GM18858 (cell line): ENCODE data around the gene SLC25A24.
"Not testable (repeated sequence)": the region's sequence is repeated elsewhere in the genome, so short reads cannot be mapped to it uniquely, and the experiment has no call there.

Experiments
- ATAC-seq: cut with Tn5 transposase; IDR thresholded peaks from one replicate; pipeline ENCODE4 v1.9.1; 2021; ENCODE audit not compliant: unreplicated experiment

SLC25A24 gene

DNA sequence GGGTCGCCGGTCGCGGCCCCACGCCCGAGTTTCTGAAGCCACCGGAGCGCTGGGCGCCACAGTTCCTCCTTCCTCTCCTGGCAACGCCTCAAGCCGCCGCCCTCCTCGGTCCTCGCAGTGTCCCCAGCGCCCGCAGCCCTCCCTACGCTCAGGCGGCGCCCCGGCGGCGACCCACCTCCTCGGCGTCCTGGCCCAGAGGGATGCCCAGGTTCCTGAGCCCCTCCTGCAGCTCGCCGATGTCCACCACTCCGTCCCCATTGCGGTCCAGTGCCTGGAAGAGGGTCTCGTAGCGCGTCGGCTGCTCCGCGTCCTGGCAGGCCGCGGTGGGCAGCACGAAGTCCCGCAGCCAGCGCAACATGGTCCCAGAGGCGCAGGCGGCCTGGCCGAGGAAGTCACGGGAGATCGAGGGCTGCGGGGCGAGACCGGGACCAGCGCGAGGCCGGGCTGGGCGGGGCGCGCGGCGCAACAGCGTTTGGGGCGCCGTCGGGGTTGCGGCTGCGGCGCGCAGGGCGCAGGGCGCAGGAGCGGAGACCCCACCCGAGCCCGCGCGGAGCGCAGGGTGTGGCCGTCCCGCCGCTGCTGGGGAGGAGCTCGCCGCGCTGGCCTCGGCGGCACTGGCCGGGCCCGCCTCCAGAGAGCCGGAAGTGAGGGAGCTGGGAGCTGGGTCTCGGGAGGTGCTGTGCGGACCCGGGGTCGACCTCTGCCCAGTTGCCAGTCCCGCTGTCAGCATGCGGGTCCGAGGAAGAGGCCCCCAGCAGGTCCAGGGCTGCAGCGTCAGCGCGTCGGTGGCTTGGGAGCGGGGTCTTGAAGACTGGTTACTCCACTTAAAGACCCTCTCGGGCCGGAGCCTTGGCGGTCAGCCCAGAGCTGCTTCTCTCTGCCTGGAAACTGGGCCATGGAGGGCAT lies at the start of gene SLC25A24:
TSS of gene SLC25A24 (minus strand) at position 563 of the 906 bp plus-strand sequence. CDS start at position 358, 205 bp downstream.
- ATAC-seq = peak; percentile 54

DNA sequence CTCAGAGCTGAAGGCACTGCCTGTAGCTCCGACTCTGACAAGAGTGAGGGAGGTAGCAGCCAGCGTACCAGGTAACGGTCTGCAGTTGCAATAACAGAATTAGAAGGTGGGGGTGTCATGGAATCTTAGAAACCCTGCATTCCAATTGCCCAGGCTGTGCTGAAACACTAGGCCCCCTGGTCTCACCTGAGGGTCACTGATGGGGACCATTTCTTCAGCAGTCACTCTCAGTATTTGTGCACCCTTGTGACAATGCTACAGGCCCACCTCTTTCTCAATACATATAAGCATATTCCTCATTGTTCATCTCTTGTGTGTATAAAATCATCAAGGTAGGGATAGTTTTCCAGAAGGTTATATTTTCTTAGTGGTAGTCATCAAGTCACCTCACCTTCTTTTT lies 43.8 kb upstream of the SLC25A24 start, which contains the start of gene NBPF4:
TSS of gene NBPF4 (minus strand) at position 101 of the 400 bp plus-strand sequence. CDS start 315 bp downstream, outside the sequence.
- not testable (repeated sequence) for ATAC-seq

DNA sequence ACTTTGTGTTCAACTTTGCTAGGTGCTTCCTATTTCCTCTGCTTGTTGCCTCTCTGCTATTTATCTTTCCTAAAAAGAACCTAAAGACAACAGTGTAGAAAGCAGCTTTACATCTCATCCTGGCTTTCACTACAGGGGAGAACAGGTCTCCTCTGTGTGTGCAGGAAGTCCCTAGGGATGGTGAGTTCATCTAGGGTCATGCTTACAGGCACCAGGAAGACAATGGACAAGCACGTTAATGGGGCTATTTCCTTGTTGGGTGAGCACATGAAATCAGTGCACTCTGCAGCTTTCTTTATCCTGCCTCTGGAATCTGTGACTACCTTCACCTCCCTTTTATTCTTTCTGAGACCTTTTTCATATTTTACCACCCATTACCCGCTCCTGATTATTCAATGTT lies 39.3 kb upstream of the SLC25A24 start:
- not testable (repeated sequence) for ATAC-seq

DNA sequence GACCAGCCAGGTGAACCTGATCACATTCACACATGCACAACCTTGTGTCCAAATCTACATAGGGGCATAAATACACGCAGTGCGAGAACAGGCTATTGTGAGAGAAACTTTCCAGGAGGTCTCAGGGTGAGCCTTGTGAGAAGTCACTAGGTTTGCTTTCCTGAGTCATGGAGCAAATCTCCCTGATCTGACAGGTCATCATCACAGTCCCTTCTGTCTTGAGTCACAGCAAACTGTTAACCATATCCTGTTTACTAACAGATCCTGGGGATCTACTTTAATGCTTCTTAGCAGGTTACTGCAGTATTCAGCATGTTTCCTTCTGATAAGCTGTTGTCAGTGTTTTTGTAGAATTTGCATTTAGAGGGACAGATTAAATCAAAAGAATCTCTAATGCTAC lies 35.2 kb upstream of the SLC25A24 start:
- not testable (repeated sequence) for ATAC-seq

DNA sequence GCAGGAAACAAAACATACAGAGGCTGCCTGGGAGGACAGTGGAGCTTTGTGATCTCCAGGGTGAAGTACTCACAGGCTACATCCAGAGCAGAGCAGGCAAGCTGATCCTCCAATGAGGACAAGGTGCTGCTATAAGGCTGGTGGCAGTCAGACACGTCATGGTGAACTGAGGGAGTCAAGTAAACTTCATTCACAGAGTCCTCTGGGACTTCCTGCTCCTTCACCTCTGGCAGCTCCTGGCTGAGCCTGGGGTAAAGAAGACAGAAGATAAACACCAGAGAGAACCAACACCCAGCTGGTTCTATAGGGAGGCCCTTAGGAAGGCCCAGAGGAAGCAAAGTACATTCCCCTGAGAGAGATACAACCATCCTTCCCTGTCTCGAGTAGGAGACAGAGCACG lies 32.0 kb upstream of the SLC25A24 start:
- not testable (repeated sequence) for ATAC-seq

DNA sequence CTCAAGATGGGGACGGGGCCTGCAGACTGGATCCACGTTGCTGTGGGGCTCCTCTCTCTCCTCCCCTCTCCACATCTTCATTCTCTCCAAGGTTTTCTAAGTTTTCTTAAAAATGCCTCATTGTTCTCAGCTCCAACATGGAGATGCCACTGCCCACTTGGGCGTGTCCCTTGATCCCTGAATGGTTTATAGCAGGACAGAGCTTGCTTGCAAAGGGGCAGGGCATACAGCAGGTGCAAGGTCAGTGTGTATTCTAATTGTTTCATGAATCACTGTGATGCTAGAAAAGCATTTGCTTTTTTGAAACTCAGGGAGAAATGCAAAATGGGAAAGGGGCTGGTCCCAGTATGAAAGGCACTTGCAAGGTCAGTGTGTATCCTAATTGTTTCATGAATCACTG lies 29.8 kb upstream of the SLC25A24 start:
- not testable (repeated sequence) for ATAC-seq

DNA sequence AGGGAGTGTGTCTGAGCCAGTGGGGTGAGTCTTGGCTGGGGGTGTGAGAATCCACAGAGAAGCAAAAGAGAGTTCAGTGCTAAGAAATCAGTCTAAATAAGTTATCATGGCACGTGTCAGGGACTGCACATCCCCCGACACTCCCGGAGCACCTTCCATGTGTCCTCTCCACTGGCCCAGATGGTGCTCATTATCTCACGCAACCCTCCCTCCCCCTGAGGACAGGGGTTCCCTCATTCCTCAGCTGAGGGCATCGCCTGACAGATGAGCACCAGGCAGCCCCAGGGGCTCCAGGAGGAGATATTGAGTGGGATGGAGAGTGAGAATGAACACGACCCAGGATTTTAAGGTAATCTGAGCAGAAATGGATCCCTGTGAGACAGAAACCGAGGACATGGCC lies 27.6 kb upstream of the SLC25A24 start:
- not testable (repeated sequence) for ATAC-seq

DNA sequence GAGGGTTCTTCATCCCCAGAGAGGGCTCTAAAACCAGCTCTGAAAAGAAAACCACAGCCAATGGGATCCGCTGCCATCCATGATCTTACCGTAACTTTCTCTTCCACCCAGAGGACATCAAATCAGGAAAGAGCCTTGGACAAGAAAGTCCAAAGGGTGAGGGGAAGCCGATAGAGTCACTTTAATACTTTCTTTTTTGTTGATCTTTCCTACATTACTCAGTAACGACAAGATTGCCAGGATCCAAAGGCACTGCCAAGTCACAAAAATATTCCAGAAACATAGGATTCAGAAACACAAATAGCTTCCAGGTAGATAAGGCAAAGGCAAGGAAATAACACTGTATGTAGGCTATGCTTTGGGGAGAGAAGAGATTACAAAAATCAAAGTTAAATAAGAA lies 26.7 kb upstream of the SLC25A24 start:
- not testable (repeated sequence) for ATAC-seq

DNA sequence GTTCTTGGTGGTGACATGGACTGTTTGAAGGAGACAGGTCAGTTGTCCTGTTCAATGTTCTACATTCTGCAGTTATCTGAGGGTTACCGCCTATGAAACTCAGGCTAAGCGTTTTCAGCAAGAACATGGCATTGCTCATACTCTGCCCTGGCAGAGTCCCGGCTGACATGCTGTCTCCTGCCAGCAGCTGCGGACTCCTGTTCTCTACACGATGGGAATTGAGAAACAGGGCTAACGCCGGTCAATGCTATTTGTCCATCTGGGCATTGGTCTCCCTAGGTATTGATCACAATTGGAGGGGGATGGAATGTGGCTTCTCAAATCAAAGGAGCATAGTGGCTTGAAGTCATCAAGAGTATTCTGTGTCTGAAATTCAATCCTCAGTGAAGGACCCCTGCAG lies 23.1 kb upstream of the SLC25A24 start:
- ATAC-seq = not testable (repeated sequence)

DNA sequence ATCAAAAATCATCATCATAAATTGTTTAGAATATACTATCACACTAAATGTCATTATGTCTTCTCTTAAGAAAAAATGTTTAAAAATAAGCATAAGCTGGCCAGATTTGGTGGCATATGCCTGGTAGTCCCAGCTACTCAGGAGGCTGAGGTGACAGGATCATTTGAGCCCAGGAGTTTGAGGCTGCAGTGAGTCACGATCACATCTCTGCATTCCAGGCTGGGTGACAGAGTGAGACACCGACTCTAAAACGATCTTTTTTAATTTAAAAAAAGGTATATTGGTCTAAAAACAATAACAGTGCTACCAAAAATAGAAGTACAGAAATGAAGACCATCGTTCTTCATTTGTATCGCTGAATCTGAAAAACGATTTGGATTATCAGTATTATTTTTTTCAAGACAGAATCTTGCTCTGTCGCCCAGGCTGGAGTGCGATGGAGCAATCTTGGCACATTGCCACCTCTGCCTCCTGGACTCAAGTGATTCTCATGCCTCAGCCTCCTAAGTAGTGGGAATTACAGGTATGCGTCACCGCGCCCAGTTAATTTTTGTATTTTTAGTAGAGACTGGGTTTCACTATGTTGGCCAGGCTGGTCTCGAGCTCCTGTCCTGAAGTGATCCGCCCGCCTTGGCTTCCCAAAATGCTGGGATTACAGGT lies 17.5 kb upstream of the SLC25A24 start:
- not testable (repeated sequence) for ATAC-seq

DNA sequence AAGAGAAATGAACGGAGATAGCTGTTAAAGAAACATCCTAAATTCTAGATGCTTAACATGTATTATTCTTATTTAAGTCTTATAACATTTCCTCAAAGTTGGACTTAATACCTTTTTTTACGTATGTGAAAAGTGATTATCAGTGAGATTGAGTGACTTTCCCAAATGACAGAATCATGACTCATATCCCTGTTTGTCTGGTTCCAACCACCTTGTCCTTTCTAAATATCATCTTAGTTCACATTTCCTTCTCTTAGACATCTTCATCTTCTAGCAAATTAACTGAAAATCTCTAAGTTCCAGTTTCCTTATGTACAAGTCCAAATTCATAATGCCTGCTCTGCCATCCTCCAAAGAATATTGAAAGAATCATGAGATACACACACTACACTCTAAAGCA lies 16.9 kb upstream of the SLC25A24 start:
- ATAC-seq = not testable (repeated sequence)

DNA sequence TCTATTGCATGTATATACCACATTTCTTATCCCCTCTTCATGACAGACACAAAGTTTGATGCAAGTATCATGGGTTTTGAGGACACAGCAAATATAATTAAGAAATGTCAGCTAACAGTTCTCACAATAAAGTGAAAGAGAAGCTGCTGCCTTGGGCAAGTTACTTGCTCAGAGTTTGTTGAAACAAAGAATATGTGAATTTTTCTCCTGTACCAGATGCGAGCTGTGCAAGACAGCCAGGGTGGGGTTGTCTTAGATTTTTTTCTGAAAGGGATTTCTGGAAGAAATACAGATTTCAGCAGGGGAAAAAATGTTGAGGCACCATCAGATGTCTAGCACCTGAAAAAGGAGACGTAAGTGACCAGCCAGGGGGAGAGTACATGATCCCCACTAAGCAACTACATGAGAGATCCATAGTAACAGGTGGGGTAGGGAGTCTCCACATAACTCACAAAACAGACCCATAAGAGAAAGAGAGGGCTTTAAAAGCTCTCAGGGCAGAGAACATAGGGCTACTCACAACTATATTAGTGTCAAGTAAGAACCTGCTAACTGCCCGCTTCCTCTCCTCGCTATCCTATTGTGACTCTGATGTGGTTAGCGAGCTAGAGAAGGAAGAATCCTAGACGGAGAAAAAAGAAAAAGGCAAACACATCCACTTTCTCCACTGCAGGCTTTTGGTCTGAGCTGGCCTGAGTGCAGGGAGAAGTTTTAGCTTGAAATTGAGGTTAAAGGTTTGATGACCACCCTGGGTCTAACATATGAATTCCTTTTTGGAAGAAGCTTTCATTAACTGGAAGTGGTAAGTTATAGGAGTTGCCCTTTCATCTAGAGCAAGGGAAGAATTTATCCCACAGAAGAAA lies 16.1 kb upstream of the SLC25A24 start:
- not testable (repeated sequence) for ATAC-seq

DNA sequence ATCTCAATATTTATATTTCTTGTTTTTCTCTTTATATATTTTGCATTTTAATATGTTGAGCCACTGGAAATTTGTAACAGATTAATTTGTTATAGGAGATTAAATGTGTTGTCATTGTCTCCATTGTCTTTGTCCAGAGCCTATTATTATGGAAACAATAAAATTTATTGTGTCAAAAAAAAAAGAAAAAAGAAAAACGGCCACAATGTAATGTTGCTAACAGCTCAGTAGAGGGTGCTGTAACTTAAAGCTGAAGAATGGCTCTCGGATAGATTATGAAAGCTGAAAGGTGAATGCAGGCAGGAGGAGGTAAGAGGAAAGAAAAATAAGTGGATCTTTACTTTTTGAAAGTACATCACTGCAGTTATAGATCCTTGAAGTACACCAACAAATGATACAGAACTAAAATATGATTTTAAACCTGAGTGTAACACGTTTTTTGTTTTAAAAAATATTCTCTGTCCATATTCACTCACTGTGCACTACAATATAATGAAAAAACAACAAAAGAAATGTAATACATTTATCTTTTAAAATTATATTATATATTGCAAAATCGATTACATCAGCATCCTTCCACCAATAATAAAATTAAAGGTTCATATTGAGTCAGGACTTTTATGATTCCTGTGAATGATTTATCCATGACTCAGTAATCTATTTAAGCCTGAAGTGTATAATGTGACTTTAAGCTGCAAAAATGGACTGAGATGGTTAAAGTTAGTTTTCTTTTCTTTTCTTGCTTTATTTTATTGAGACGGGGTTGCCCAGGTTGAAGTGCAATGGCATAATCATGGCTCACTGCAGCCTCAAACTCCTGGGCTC lies 14.7 kb upstream of the SLC25A24 start:
- ATAC-seq = peak; percentile 55

DNA sequence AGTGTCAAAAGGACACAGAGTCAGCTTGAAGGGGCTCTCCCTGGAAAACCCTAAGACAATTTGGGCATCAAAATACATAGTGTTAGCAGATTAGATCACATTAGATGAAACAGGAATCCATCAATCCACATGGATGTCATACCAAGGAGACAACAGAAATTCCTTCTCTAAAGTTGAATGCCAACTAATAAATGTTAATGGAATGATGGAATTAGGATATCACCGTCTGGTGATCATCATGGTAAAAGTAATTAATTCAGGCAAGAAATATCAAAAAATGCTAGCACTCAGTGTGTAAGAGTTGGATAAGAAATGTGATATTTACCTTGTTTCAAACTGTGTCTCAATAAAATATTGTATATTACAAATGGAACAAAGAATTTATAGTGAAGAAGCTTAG lies 10.9 kb upstream of the SLC25A24 start:
- ATAC-seq = no peak

DNA sequence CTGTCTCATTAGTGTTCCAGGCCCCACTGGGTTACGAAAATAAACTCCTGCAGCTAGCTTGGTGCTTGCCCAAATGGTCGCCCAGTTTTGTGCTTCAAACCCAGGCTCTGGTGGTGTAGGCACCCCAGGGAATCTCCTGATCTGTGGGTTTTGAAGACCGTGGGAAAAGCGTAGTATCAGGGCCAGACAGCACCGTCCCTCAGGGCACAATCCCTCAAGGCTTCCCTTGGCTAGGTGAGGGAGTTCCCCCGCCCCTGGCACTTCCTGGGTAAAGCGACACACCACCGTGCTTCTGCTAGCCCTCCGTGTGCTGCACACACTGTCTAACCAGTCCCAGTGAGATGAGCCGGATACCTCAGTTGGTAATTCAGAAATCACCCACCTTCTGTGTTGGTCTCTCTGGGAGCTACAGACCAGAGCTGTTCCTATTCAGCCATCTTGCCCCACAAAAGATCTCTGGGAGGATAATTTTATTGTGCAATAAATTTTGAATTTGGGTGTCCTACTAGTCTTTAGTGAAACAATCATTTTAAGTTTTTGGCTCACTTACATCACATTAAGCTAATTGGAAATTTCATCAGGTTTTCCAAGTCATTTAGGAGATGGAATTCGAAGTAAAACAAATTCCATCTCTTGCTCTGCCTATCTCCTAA lies 9.4 kb upstream of the SLC25A24 start:
- no peak for ATAC-seq

DNA sequence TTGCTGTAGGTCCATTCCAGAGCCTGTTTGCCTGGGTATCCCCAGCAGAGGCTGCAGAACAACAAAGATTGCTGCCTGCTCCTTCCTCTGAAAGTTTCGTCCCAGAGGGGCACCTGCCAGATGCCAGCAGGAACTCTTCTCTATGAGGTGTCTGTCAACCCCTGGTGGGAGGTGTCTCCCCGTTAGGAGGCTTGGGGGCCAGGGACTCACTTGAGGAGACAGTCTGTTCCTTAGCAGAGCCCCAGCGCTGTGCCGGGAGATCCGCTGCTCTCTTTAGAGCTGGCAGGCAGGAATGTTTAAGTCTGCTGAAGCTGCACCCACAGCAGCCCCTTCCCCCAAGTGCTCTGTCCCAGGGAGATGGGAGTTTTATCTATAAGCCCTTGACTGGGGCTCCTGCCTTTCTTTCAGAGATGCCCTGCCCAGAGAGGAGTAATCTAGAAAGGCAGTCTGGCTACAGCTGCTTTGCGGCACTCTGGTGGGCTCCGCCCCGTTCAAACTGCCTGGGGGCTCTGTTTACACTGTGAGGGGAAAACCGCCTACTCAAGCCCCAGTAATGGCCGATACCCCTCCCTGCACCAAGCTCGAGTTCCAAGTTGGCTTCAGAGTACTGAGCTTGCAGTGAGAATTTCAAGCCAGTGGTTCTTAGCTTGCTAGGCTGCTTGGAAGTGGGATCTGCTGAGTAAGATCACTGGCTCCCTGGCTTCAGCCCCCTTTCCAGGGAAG lies 8.7 kb upstream of the SLC25A24 start:
- no peak for ATAC-seq

DNA sequence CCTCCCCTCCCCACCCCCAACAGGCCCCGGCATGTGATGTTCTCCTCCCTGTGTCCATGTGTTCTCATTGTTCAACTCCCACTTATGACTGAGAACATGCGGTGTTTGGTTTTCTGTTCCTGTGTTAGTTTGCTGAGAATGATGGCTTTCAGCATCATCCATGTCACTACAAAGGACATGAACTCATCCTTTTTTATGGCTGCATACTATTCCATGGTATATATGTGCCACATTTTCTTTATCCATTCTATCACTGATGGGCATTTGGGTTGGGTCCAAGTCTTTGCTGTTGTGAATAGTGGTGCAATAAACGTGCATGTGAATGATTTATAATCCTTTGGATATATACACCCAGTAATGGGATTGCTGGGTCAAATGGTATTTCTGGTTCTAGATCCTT lies 3.4 kb upstream of the SLC25A24 start:
- ATAC-seq = not testable (repeated sequence)

DNA sequence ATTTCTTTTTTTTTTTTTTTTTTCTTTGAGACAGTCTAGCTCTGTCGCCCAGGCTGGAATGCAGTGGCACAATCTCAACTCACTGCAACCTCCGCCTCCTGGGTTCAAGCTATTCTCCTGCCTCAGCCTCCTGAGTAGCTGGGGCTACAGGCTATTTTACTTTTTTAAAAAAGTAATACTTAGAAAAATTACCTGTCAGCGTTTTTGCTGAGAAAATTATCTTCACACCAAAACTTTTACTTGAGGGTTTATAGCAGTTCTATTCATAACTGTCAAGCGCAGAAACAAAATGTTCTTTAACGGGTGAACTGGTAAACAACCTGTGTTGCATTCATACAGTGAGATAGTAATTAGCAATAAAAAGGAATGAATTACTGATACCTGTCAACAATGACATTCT lies 1.5 kb upstream of the SLC25A24 start:
- ATAC-seq = no peak

DNA sequence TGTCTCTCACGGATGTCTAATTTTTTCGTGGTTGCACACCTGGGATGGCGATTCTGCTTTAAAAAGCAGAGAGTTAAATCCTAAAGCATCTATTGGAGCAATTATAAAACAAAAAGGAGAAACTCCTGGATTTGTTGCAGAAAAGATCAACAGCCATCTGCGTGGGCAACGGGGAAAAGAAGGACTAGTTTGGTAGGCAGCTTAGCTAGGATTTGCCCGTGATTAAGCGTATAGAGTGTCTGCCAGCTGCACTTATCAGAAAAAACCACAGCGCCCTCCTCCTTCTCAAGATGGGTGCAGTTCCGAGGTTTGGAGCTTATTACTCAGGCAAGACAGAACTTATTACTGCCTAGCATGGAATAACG lies 526 bp upstream of the SLC25A24 start:
- no peak for ATAC-seq
